H9 (cell line): ENCODE data around the gene RSF1. TPM values are rescaled to one million over a fixed set of nuclear protein-coding genes. Genes with fewer than 3 reads are reported as not detected.
A peak's percentile ranks its signal among the peaks of the same experiment; 100 is the strongest.

ENCODE experiments used
- DNase-seq: peaks from one replicate; pipeline ENCODE4 v3.0.0-alpha.2; 2017
- H2AFZ ChIP-seq: one replicate; pipeline ENCODE4 v1.6.1; 2013; ENCODE audit warnings: mild to moderate bottlenecking, low read length, control low read depth, moderate library complexity
- H2AK5ac ChIP-seq: 2 replicates; pipeline ENCODE4 v1.6.1; 2013; ENCODE audit warnings: low read length, control low read depth, mixed read lengths; ENCODE audit not compliant: insufficient read length
- H2BK120ac ChIP-seq: one replicate; pipeline ENCODE4 v1.6.1; 2013; ENCODE audit warnings: low read depth, mild to moderate bottlenecking, low read length, control low read depth, inconsistent platforms; ENCODE audit not compliant: poor library complexity, severe bottlenecking
- H2BK12ac ChIP-seq: 2 replicates; pipeline ENCODE4 v1.6.1; 2013; ENCODE audit warnings: low read length, control low read depth, mixed read lengths, low read depth; ENCODE audit not compliant: insufficient read length
- H2BK15ac ChIP-seq: 2 replicates; pipeline ENCODE4 v1.6.1; 2013; ENCODE audit warnings: low read depth, low read length, control low read depth
- H2BK20ac ChIP-seq: one replicate; pipeline ENCODE4 v1.6.1; 2013; ENCODE audit warnings: low read depth, mild to moderate bottlenecking, low read length, control low read depth, inconsistent platforms; ENCODE audit not compliant: poor library complexity, severe bottlenecking
- H2BK5ac ChIP-seq: 2 replicates; pipeline ENCODE4 v1.6.1; 2013; ENCODE audit warnings: low read length, control low read depth, mixed read lengths; ENCODE audit not compliant: insufficient read length
- H3K14ac ChIP-seq: 2 replicates; pipeline ENCODE4 v1.6.1; 2013; ENCODE audit warnings: low read length, control low read depth; ENCODE audit not compliant: insufficient read depth
- H3K18ac ChIP-seq: 2 replicates; pipeline ENCODE4 v1.6.1; 2013; ENCODE audit warnings: low read depth, mild to moderate bottlenecking, mixed read lengths, low read length, control low read depth; ENCODE audit not compliant: insufficient read length
- H3K23ac ChIP-seq: 2 replicates; pipeline ENCODE4 v1.6.1; 2013; ENCODE audit warnings: low read length, control low read depth, mixed read lengths, low read depth; ENCODE audit not compliant: insufficient read length
- H3K23me2 ChIP-seq: 2 replicates; pipeline ENCODE4 v1.6.1; 2013; ENCODE audit warnings: low read depth, mild to moderate bottlenecking, mixed read lengths, low read length, control low read depth; ENCODE audit not compliant: insufficient read length, poor library complexity, severe bottlenecking
- H3K27ac ChIP-seq: 2 replicates; pipeline ENCODE4 v1.5.1; 2013; ENCODE audit warnings: low read length, control low read depth, mixed read lengths, low read depth; ENCODE audit not compliant: insufficient read length
- H3K27me3 ChIP-seq: 2 replicates; pipeline ENCODE4 v1.6.1; 2013; ENCODE audit warnings: low read length, control low read depth, inconsistent platforms; ENCODE audit not compliant: insufficient read depth
- H3K4ac ChIP-seq: 2 replicates; pipeline ENCODE4 v1.6.1; 2013; ENCODE audit warnings: low read depth, mild to moderate bottlenecking, control low read depth, inconsistent platforms, low read length, moderate library complexity
- H3K4me1 ChIP-seq: 2 replicates; pipeline ENCODE4 v1.6.1; 2013; ENCODE audit warnings: low read length, control low read depth, inconsistent platforms; ENCODE audit not compliant: insufficient read depth
- H3K4me2 ChIP-seq: 2 replicates; pipeline ENCODE4 v1.6.1; 2013; ENCODE audit warnings: low read length, control low read depth, mixed read lengths; ENCODE audit not compliant: insufficient read length, insufficient read depth
- H3K56ac ChIP-seq: 2 replicates; pipeline ENCODE4 v1.6.1; 2013; ENCODE audit warnings: low read depth, mild to moderate bottlenecking, mixed read lengths, low read length, control low read depth; ENCODE audit not compliant: insufficient read length
- H3K79me1 ChIP-seq: 2 replicates; pipeline ENCODE4 v1.6.1; 2013; ENCODE audit warnings: low read depth, mild to moderate bottlenecking, moderate library complexity, low read length, control low read depth, inconsistent platforms; ENCODE audit not compliant: insufficient read depth, poor library complexity, severe bottlenecking
- H3K79me2 ChIP-seq: 2 replicates; pipeline ENCODE4 v1.6.1; 2013; ENCODE audit warnings: low read length, control low read depth, inconsistent platforms; ENCODE audit not compliant: insufficient read depth
- H3K9ac ChIP-seq: 2 replicates; pipeline ENCODE4 v1.6.1; 2013; ENCODE audit warnings: low read length, control low read depth, mixed read lengths; ENCODE audit not compliant: insufficient read length; ENCODE audit errors: extremely low read depth
- H3K9me3 ChIP-seq: one replicate; pipeline ENCODE4 v1.6.1; 2013; ENCODE audit warnings: low read depth, low read length, inconsistent platforms; ENCODE audit not compliant: control insufficient read depth
- H3T11ph ChIP-seq: one replicate; pipeline ENCODE4 v1.6.1; 2013; ENCODE audit warnings: mild to moderate bottlenecking, low read length, control low read depth, inconsistent platforms
- H4K20me1 ChIP-seq: one replicate; pipeline ENCODE4 v1.6.1; 2013; ENCODE audit not compliant: control insufficient read depth, insufficient read length, insufficient read depth
- H4K5ac ChIP-seq: 2 replicates; pipeline ENCODE4 v1.6.1; 2013; ENCODE audit warnings: low read depth, mild to moderate bottlenecking, mixed read lengths, low read length, control low read depth; ENCODE audit not compliant: insufficient read length
- H4K8ac ChIP-seq: replicated peaks from 2 replicates; pipeline ENCODE4 v1.6.1; 2013; ENCODE audit warnings: low read length, control low read depth, mixed read lengths, low read depth; ENCODE audit not compliant: insufficient read length
- H4K91ac ChIP-seq: 2 replicates; pipeline ENCODE4 v1.6.1; 2013; ENCODE audit warnings: low read depth, mild to moderate bottlenecking, moderate library complexity, mixed read lengths, low read length, control low read depth; ENCODE audit not compliant: insufficient read length
- H3K27ac Mint-ChIP-seq, 3 experiments: 2 replicates in 2 of 3; 3 replicates in 1 of 3; pipeline ENCODE4 v1.8.0; 2020 to 2021; ENCODE audit warnings: mixed read lengths in 3 of 3, mild to moderate bottlenecking in 1 of 3, moderate library complexity in 1 of 3
- H3K27me3 Mint-ChIP-seq: 2 replicates; pipeline ENCODE4 v1.8.0; 2021; ENCODE audit warnings: low read depth, mild to moderate bottlenecking, moderate library complexity, mixed read lengths
- H3K36me3 Mint-ChIP-seq, 3 experiments: 2 replicates in 2 of 3; 3 replicates in 1 of 3; pipeline ENCODE4 v1.8.0; 2020 to 2021; ENCODE audit warnings: low read depth in 3 of 3, mixed read lengths in 3 of 3; ENCODE audit not compliant: insufficient read depth in 1 of 3
- H3K4me1 Mint-ChIP-seq, 2 experiments: 2 replicates each; pipeline ENCODE4 v1.8.0; 2020; ENCODE audit warnings: mixed read lengths in 2 of 2
- H3K4me3 Mint-ChIP-seq, 2 experiments: 2 replicates in 1 of 2; 3 replicates in 1 of 2; pipeline ENCODE4 v1.8.0; 2020 to 2021; ENCODE audit warnings: mild to moderate bottlenecking in 2 of 2, mixed read lengths in 2 of 2, moderate library complexity in 1 of 2
- H3K9me3 Mint-ChIP-seq, 2 experiments: 2 replicates in 1 of 2; 3 replicates in 1 of 2; pipeline ENCODE4 v1.8.0; 2020; ENCODE audit warnings: mild to moderate bottlenecking in 2 of 2, mixed read lengths in 2 of 2, moderate library complexity in 1 of 2
- WGBS: extraction: QIAGEN DNeasy Blood & Tissue Kit; methylation state at CpG from one replicate; pipeline ENCODE4 v1.1.7; 2013; ENCODE audit warnings: missing lambda C conversion rate, low lambda C conversion rate, mixed read lengths; ENCODE audit not compliant: insufficient read length; ENCODE audit errors: extremely low coverage; 5-methylcytosine and 5-hydroxymethylcytosine counted together
- total RNA-seq: library from RNA; stranded (reverse); gene quantifications from 2 replicates; pipeline ENCODE4 v1.2.1, GENCODE V29; 2021
- TF ChIP-seq, protein P1 (sequence below): fragments of 200-600 bp; sonication (generic); conservative IDR thresholded peaks from 3 replicates; pipeline ENCODE4 v1.8.0; 2021; ENCODE audit warnings: antibody characterized with exemption, mild to moderate bottlenecking

The RSF1 gene
- total RNA-seq, 1 experiment from 2014 or later, result 82.6 TPM

DNA sequence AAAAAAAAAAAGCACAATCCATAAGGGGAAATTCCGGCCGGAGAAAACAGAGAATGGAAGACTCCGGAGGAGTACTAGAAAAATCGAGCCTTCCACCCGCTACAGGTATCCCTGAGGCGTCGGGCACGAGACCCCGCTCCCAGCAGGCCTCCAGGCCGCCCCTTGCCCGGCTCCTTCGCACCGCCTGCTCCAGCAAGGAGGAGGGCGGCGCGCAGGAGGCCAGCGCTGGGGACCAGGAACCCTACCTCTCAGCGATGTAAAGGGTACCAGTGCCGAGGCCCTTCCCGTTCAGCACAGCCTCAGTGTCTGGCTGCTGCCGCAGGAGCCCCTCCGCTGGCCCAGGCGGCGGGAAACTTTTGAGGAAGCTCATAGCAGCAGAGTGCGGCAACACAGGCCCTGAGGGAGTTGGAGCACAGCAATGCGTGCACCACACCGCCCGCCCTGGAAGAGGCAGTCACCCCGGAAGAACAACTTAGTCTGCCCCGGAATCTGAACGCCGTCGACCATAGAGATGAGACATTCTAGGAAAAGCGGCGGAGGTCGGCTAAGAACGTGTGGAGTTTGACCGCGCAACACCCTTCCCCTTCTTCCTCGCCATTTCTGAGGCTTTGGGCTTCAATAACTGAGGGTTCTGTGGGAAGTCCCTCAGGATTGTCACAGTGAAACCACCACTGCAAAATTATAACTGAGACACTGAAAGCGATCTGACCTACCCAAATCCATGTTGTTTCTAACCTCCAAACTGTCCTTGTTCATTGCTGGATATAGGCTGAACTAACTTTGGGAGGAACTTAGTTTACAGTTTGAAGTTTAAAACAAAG lies 183.0 kb downstream of the RSF1 start, which contains the start of gene CLNS1A:
TSS of gene CLNS1A (minus strand) at position 450 of the 821 bp plus-strand sequence. CDS start at position 370, 80 bp downstream.
- no peak within 1 kb of the TSS for H2BK12ac ChIP-seq
- no peaks in the 10 kb centered on the region for H4K20me1 ChIP-seq
- no peak within 1 kb of the TSS for H3K23ac ChIP-seq
- H3K4me2 ChIP-seq, result peak within 1 kb of the TSS; percentile 92
- H3K79me2 ChIP-seq, result peaks cover 16% of the 10 kb centered on the region
- no peak within 1 kb of the TSS for H2BK20ac ChIP-seq
- peak within 1 kb of the TSS; percentile 81 for H3K9ac ChIP-seq
- H4K8ac ChIP-seq, result no peak within 1 kb of the TSS
- H3K14ac ChIP-seq, result peak within 1 kb of the TSS; percentile 92
- Mint-ChIP-seq H3K4me3 (peak within 1 kb of the TSS; percentile 93 to 94), H3K4me1 (peaks cover 15 to 18% of the 10 kb centered on the region in 2 experiments), H3K36me3 (peaks cover 14 to 17% (median 17%) of the 10 kb centered on the region in 3 experiments), H3K27ac (peak within 1 kb of the TSS; percentile 96 to 99 (median 98)), H3K9me3 (peaks cover 0 to 3% of the 10 kb centered on the region in 2 experiments; a peak in 3 of 5 replicates), H3K27me3 (no peaks in the 10 kb centered on the region; the same call in 1 of the 2 replicates)
- WGBS, result no CpG with 5 or more reads among the region's 41 CpGs
- H2BK5ac ChIP-seq, result no peak within 1 kb of the TSS
- H3T11ph ChIP-seq, result no peak within 1 kb of the TSS
- no peaks in the 10 kb centered on the region for H3K4me1 ChIP-seq
- no peak within 1 kb of the TSS for H2AFZ ChIP-seq
- peak within 1 kb of the TSS; percentile 55 for H3K27ac ChIP-seq
- peaks cover 16% of the 10 kb centered on the region for H3K23me2 ChIP-seq
- peak; percentile 85 for DNase-seq
- H3K27me3 ChIP-seq, result no peaks in the 10 kb centered on the region
- H2BK15ac ChIP-seq, result no peak within 1 kb of the TSS
- no peak within 1 kb of the TSS for H2AK5ac ChIP-seq
- no peaks in the 10 kb centered on the region for H3K9me3 ChIP-seq
- no peak within 1 kb of the TSS for H3K4ac ChIP-seq
- peak within 1 kb of the TSS; percentile 91 for H3K18ac ChIP-seq
- H3K56ac ChIP-seq, result no peak within 1 kb of the TSS
- H4K91ac ChIP-seq, result no peak within 1 kb of the TSS
- TF ChIP-seq, protein P1, sequence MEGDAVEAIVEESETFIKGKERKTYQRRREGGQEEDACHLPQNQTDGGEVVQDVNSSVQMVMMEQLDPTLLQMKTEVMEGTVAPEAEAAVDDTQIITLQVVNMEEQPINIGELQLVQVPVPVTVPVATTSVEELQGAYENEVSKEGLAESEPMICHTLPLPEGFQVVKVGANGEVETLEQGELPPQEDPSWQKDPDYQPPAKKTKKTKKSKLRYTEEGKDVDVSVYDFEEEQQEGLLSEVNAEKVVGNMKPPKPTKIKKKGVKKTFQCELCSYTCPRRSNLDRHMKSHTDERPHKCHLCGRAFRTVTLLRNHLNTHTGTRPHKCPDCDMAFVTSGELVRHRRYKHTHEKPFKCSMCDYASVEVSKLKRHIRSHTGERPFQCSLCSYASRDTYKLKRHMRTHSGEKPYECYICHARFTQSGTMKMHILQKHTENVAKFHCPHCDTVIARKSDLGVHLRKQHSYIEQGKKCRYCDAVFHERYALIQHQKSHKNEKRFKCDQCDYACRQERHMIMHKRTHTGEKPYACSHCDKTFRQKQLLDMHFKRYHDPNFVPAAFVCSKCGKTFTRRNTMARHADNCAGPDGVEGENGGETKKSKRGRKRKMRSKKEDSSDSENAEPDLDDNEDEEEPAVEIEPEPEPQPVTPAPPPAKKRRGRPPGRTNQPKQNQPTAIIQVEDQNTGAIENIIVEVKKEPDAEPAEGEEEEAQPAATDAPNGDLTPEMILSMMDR, result no peak
- H2BK120ac ChIP-seq, result no peak within 1 kb of the TSS
- no peak within 1 kb of the TSS for H4K5ac ChIP-seq
- peaks cover 7% of the 10 kb centered on the region for H3K79me1 ChIP-seq
